PFSK-1 (cell line): ENCODE data around the gene MED10.

ENCODE experiments used
- FOXP2 ChIP-seq: optimal IDR thresholded peaks from 2 replicates; pipeline ENCODE3; 2011; ENCODE audit warnings: borderline replicate concordance, control low read depth, inconsistent platforms; ENCODE audit not compliant: insufficient read depth; ENCODE audit errors: extremely low read length, extremely low read depth
- POLR2AphosphoS5 ChIP-seq: IDR thresholded peaks from 2 replicates; pipeline ENCODE4 v1.6.1; 2012; ENCODE audit warnings: low read depth, mild to moderate bottlenecking, control low read depth, low read length, moderate library complexity
- SIN3A ChIP-seq: IDR thresholded peaks from 2 replicates; pipeline ENCODE4 v1.6.1; 2012; ENCODE audit warnings: mild to moderate bottlenecking, low read length, moderate library complexity, borderline replicate concordance; ENCODE audit not compliant: insufficient read depth
- TAF1 ChIP-seq: IDR thresholded peaks from 2 replicates; pipeline ENCODE4 v1.6.1; 2012; ENCODE audit warnings: low read length, control low read depth, borderline replicate concordance; ENCODE audit not compliant: insufficient read depth
- TF ChIP-seq, protein P1 (sequence below), 2 experiments: IDR thresholded peaks; 2 replicates each; pipeline versions ENCODE4 v1.6.1 to v1.8.0; 2011 to 2012; ENCODE audit warnings: low read depth in 2 of 2, low read length in 2 of 2, control low read depth in 1 of 2, inconsistent platforms in 1 of 2, mild to moderate bottlenecking in 1 of 2, moderate library complexity in 1 of 2; ENCODE audit not compliant: insufficient read depth in 1 of 2

The MED10 gene

DNA sequence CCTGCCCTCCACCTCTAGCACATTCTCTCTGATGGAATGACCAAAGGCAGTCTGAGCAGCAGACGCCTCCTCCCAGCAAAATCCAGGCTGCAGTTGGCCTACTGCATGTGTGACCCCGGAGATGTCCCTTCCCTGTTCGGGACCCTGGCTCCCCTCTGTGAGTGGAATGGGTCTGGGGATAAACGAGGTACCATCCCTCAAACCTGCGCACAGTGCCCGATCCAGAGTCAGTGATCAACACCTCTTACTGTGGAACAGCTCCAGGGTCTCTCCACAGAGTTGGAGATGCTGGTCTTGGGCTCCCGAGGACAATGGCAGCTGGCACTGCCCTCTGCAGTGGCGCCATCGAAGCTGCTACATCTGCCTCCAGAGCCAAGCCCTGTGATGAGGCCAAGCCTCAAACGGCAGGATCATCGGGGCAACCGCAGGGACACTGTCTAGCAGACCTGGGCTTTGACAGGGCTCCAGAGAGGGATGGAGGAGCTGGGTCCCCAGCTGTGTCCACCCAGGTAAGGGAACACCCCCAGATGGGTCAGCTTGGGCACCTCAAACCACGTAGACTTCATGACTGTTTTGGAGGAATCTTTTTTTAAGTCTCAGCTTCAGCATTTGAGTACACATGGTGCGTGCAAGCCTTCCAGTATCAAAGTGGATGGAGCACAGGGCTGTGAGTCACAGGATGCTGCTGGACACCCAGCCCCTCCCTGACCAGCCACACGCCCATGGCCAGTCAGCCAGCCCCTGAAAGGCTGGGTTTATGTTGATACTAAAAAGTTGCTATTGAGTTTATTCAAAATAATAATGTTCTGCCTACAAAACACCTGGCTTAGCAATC lies 13.0 kb downstream of the MED10 start:
- no peak for TF ChIP-seq SIN3A

DNA sequence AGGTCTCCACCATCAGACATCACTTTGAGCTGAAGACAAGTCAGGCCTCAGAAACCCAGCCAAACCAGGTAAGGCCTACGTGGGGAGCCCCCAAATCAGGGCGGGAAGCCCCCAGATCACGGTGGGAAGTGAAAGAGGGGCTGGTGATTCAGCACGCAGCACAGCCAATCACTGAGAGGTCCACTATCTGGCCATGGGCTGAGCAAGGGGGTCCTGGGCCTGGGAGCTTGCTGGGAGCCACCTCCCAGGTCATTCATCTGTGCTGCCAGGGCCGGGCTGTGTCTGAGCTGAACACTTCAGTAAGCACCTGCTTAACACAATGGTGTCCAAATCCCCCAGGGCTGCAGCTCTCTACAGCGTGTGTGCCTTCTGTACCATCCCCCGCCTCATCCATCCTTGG lies 15.5 kb downstream of the MED10 start:
- no peak for TF ChIP-seq TAF1
- no peak for TF ChIP-seq FOXP2
- TF ChIP-seq SIN3A = no peak
- TF ChIP-seq, protein P1, sequence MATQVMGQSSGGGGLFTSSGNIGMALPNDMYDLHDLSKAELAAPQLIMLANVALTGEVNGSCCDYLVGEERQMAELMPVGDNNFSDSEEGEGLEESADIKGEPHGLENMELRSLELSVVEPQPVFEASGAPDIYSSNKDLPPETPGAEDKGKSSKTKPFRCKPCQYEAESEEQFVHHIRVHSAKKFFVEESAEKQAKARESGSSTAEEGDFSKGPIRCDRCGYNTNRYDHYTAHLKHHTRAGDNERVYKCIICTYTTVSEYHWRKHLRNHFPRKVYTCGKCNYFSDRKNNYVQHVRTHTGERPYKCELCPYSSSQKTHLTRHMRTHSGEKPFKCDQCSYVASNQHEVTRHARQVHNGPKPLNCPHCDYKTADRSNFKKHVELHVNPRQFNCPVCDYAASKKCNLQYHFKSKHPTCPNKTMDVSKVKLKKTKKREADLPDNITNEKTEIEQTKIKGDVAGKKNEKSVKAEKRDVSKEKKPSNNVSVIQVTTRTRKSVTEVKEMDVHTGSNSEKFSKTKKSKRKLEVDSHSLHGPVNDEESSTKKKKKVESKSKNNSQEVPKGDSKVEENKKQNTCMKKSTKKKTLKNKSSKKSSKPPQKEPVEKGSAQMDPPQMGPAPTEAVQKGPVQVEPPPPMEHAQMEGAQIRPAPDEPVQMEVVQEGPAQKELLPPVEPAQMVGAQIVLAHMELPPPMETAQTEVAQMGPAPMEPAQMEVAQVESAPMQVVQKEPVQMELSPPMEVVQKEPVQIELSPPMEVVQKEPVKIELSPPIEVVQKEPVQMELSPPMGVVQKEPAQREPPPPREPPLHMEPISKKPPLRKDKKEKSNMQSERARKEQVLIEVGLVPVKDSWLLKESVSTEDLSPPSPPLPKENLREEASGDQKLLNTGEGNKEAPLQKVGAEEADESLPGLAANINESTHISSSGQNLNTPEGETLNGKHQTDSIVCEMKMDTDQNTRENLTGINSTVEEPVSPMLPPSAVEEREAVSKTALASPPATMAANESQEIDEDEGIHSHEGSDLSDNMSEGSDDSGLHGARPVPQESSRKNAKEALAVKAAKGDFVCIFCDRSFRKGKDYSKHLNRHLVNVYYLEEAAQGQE (IDR thresholded peaks at IDR 0.05; ENCODE audit: insufficient read depth in 1 of 2, low read depth in 2 of 2, low read length in 2 of 2) = no peak
- TF ChIP-seq POLR2AphosphoS5 = no peak

DNA sequence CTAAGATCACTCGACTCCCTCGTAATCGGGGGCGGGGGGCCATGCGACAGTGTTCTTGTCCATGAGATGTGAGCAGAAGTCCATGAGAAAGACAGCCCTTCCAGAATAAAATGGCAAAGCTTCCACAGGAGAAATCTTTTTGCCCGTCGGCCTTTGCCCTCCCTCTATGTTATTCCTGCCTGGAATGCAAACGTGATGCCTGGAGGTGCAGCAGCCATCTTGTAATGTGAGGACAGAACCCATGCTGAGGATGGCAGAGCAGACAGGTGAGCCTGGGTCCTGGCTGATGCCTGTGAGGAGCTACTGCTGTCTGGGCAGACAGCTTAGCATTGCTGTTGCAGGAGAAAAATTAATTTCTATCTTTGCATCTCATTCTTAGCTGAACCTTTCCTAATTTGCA lies 17.2 kb downstream of the MED10 start:
- TF ChIP-seq FOXP2 = no peak

DNA sequence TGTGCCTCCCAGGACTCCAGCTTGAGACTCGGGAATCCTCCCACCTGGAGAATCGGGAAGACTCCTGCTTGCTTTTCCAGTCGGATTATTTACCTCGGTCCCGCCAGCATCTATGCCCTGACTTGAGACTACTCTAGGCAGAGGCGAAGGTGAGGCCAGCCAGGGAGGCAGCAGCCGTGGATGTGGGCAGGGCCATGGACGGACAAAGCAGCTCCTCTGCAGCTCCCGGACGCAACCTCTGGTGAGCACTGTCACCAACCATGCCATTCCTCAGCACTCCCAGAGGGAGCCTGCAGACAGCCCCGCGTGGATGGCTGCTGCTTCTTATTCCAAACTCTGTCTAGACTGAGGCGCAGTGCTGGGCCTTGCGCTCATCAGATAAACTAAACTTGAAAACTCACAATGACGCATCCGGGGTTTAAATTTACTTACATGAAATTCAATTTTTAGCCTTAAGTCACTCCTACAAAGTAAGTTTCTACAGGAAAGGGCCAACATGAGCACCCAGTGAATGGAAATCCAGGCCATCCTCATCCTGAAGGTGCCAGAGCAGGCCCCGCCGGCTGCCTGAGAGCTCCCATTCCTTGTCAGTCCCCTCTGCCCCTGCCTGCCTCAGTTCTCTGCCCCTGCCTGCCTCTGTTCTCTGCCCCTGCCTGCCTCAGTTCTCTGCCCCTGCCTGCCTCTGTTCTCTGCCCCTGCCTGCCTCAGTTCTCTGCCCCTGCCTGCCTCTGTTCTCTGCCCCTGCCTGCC lies 17.8 kb downstream of the MED10 start:
- no peak for TF ChIP-seq POLR2AphosphoS5
- TF ChIP-seq SIN3A = no peak
- TF ChIP-seq, protein P1 (IDR thresholded peaks at IDR 0.05; ENCODE audit: insufficient read depth in 1 of 2, low read depth in 2 of 2, low read length in 2 of 2) = no peak
- TF ChIP-seq FOXP2 = no peak
- TF ChIP-seq TAF1 = no peak

DNA sequence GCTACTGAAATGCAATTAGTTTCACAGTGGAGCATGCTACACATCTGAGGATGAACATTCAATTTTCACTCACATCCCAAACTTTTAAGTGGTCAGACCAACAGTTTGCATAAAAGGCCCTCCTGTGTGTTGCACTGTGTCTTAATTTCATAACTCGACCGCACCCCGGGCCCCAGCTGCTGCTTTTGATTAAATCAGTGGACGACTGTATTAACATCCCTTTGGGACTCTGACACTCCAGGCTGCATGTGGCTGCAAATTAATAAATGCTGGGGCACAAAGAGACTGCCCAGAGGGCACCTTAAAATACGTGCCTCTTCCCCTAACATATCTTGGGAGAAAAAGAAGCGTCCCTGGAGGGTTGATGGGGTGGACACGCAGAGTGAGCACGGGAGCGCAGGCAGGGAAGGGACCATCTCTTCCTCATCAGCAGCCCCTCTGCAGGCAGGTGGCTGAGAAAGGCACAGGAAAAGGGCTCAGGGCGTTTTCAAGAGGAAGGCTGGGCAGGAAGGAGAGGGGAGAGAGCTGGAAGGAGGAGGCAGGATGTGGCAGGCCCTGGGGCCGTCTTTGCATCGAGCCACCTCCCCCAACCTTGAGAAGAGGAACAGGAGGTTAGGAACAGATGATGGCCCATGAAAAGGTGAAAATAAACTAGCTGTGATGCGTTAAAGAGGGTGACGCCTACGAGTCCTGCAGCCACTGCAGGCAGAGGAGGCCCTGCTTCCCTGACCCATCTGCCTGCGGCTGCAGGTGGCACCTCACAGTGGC lies 18.6 kb downstream of the MED10 start:
- TF ChIP-seq FOXP2 (peak; percentile 25), SIN3A (no peak)
- TF ChIP-seq, protein P1 (IDR thresholded peaks at IDR 0.05; ENCODE audit: insufficient read depth in 1 of 2, low read depth in 2 of 2, low read length in 2 of 2) = peak in 1 of 2 experiments; percentile 38; a peak in 1 of 4 replicates

DNA sequence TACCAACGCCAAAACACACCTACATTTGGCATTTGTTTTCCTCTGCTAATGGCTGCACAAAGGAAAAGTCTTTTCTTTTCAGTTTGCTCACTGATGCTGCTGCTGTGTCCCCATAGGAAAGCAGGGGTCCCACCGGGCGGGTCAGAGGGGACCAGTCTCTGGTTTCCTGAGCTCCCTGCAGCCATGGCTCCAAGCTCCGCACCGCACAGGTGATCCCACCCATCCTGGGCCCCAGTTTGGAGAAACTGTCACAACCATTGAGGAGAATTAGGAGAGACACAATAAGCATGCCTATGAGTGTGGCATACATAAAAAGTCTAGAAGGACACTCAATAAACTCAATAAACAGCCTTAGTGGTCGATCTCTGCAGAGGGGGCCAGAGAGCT lies 19.9 kb downstream of the MED10 start:
- no peak for TF ChIP-seq SIN3A
- TF ChIP-seq, protein P1 (IDR thresholded peaks at IDR 0.05; ENCODE audit: insufficient read depth in 1 of 2, low read depth in 2 of 2, low read length in 2 of 2) = no peak
- no peak for TF ChIP-seq TAF1
- no peak for TF ChIP-seq POLR2AphosphoS5
- no peak for TF ChIP-seq FOXP2
